ENCODE results near the gene GRIK4.

The GRIK4 gene

DNA sequence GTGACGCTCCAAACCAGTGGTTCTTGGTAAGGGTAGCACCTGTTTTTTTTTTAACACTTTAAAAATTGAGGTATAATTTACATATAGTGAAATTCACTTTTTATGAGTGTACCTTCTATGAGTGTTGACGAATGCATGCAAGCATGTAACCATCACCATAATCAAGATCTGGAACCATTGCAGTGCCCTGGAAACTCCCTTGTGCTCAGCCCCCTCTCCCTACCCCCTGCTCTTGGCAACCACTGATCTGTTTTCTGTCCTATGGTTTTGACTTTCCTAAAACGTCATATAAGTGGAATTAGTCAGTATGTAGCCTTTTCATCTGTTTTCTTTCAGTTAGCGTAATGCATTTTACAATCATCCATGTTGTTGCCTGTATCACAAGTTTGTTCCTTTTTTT, 212.2 kb downstream of the GRIK4 start:
- peaks cover 19% of the 10 kb centered on the region for H3K9me3 ChIP-seq (ENCODE audit: insufficient read depth, low read length)
- no peak for DNase-seq (ENCODE audit: low read depth, low spot score)
- TF ChIP-seq SUZ12 (IDR thresholded peaks at IDR 0.05; ENCODE audit: extremely low read depth, insufficient read depth, insufficient read length) (no peak), ZNF274 (IDR thresholded peaks at IDR 0.05; ENCODE audit: low read depth, low read length) (no peak), YY1 (IDR thresholded peaks at IDR 0.05; ENCODE audit: insufficient read depth, insufficient read length) (no peak)
- no peaks in the 10 kb centered on the region for H3K36me3 ChIP-seq (ENCODE audit: insufficient read depth, insufficient read length, low read length)
- H3K4me1 ChIP-seq (ENCODE audit: insufficient read depth, insufficient read length), result peaks cover 8% of the 10 kb centered on the region
- H3K27me3 ChIP-seq (ENCODE audit: insufficient read depth, insufficient read length), result no peaks in the 10 kb centered on the region
- no peak overlapping the region for H3K4me3 ChIP-seq (ENCODE audit: insufficient read length, low read depth)
- no peak overlapping the region for H3K9ac ChIP-seq (ENCODE audit: insufficient read length, low read depth)

- H3K36me3 ChIP-seq (ENCODE audit: insufficient read depth, insufficient read length, low read length), result no peaks in the 10 kb centered on the region
- no peak overlapping the region for H3K4me3 ChIP-seq (ENCODE audit: insufficient read length, low read depth)
- no peaks in the 10 kb centered on the region for H3K27me3 ChIP-seq (ENCODE audit: insufficient read depth, insufficient read length)
- DNase-seq (ENCODE audit: low read depth, low spot score), result no peak
- peaks cover 19% of the 10 kb centered on the region for H3K9me3 ChIP-seq (ENCODE audit: insufficient read depth, low read length)
- TF ChIP-seq YY1 (IDR thresholded peaks at IDR 0.05; ENCODE audit: insufficient read depth, insufficient read length), result no peak
- TF ChIP-seq SUZ12 (IDR thresholded peaks at IDR 0.05; ENCODE audit: extremely low read depth, insufficient read depth, insufficient read length), result no peak
- TF ChIP-seq ZNF274 (IDR thresholded peaks at IDR 0.05; ENCODE audit: low read depth, low read length), result no peak
- H3K4me1 ChIP-seq (ENCODE audit: insufficient read depth, insufficient read length), result peaks cover 4% of the 10 kb centered on the region
- no peak overlapping the region for H3K9ac ChIP-seq (ENCODE audit: insufficient read length, low read depth)
These were observed 216.2 kb downstream of the GRIK4 start for GRCh38 chr11:120727752-120728151.

GRCh38 chr11:120735035-120735434, 223.5 kb downstream of the GRIK4 start:
- no peak overlapping the region for H3K4me3 ChIP-seq (ENCODE audit: insufficient read length, low read depth)
- H3K27me3 ChIP-seq (ENCODE audit: insufficient read depth, insufficient read length), result no peaks in the 10 kb centered on the region
- DNase-seq (ENCODE audit: low read depth, low spot score), result no peak
- no peaks in the 10 kb centered on the region for H3K4me1 ChIP-seq (ENCODE audit: insufficient read depth, insufficient read length)
- H3K9me3 ChIP-seq (ENCODE audit: insufficient read depth, low read length), result no peaks in the 10 kb centered on the region
- no peaks in the 10 kb centered on the region for H3K36me3 ChIP-seq (ENCODE audit: insufficient read depth, insufficient read length, low read length)
- TF ChIP-seq SUZ12 (IDR thresholded peaks at IDR 0.05; ENCODE audit: extremely low read depth, insufficient read depth, insufficient read length), result no peak
- no peak for TF ChIP-seq YY1 (IDR thresholded peaks at IDR 0.05; ENCODE audit: insufficient read depth, insufficient read length)
- no peak for TF ChIP-seq ZNF274 (IDR thresholded peaks at IDR 0.05; ENCODE audit: low read depth, low read length)
- no peak overlapping the region for H3K9ac ChIP-seq (ENCODE audit: insufficient read length, low read depth)

DNA sequence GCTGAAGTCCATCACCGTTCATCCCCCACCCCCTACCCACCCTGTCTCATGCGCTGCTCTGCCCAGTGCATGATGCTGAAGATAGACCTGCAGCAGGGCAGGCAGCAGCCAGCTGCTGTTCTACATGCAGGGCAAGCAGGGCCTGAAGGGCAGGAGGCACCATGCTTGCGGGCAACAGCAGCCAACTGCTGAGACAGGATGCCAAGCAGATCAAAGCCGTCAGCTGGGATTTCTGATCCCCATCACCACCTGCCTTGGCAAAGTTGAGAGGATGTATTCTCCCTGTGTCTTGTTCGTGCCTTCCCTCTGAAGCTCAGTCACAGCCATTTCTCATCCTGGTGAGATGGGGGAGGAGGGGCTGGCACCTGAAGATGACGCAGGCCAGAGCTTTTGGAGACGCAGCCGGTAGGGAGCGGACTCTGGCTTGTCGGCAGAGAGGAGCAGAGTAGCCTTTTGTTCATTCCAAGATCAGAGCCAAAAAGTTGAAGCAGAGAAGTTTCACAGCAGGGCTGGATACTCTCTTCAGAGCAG, 227.0 kb downstream of the GRIK4 start:
- Histone ChIP-seq H3K36me3 (ENCODE audit: insufficient read depth, insufficient read length, low read length) (no peaks in the 10 kb centered on the region), H3K9me3 (ENCODE audit: insufficient read depth, low read length) (no peaks in the 10 kb centered on the region), H3K4me1 (ENCODE audit: insufficient read depth, insufficient read length) (no peaks in the 10 kb centered on the region), H3K4me3 (ENCODE audit: insufficient read length, low read depth) (no peak overlapping the region), H3K27me3 (ENCODE audit: insufficient read depth, insufficient read length) (no peaks in the 10 kb centered on the region), H3K9ac (ENCODE audit: insufficient read length, low read depth) (no peak overlapping the region)
- no peak for DNase-seq (ENCODE audit: low read depth, low spot score)
- TF ChIP-seq SUZ12 (IDR thresholded peaks at IDR 0.05; ENCODE audit: extremely low read depth, insufficient read depth, insufficient read length), result no peak
- no peak for TF ChIP-seq YY1 (IDR thresholded peaks at IDR 0.05; ENCODE audit: insufficient read depth, insufficient read length)
- no peak for TF ChIP-seq ZNF274 (IDR thresholded peaks at IDR 0.05; ENCODE audit: low read depth, low read length)

GRCh38 chr11:120739780-120740179, 228.2 kb downstream of the GRIK4 start:
- Histone ChIP-seq H3K36me3 (ENCODE audit: insufficient read depth, insufficient read length, low read length) (no peaks in the 10 kb centered on the region), H3K27me3 (ENCODE audit: insufficient read depth, insufficient read length) (no peaks in the 10 kb centered on the region), H3K9me3 (ENCODE audit: insufficient read depth, low read length) (no peaks in the 10 kb centered on the region), H3K4me1 (ENCODE audit: insufficient read depth, insufficient read length) (no peaks in the 10 kb centered on the region), H3K4me3 (ENCODE audit: insufficient read length, low read depth) (no peak overlapping the region), H3K9ac (ENCODE audit: insufficient read length, low read depth) (no peak overlapping the region)
- TF ChIP-seq YY1 (IDR thresholded peaks at IDR 0.05; ENCODE audit: insufficient read depth, insufficient read length), result no peak
- DNase-seq (ENCODE audit: low read depth, low spot score), result no peak

DNA sequence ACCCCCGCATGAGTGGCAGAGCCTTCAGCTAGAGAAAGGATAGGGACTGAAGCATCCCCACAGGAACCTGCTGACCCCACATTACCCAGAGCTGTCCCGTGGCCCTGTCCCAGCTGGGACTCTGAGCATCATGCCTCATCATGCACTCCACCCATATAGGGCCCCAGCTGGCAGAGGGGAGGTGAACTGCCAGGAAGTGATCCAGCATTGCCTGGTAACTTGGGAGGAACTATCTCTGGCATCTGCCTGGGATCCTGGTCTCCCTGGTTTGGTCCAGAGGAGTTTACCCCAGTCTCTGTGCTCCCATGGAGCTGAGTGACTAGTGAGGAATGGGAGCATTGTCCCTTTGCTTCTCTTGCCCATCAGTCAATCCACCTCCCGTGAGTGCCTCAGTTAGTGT, 228.8 kb downstream of the GRIK4 start:
- Histone ChIP-seq H3K4me1 (ENCODE audit: insufficient read depth, insufficient read length) (no peaks in the 10 kb centered on the region), H3K27me3 (ENCODE audit: insufficient read depth, insufficient read length) (no peaks in the 10 kb centered on the region), H3K36me3 (ENCODE audit: insufficient read depth, insufficient read length, low read length) (no peaks in the 10 kb centered on the region), H3K4me3 (ENCODE audit: insufficient read length, low read depth) (no peak overlapping the region), H3K9me3 (ENCODE audit: insufficient read depth, low read length) (no peaks in the 10 kb centered on the region), H3K9ac (ENCODE audit: insufficient read length, low read depth) (no peak overlapping the region)
- DNase-seq (ENCODE audit: low read depth, low spot score), result no peak
- TF ChIP-seq ZNF274 (IDR thresholded peaks at IDR 0.05; ENCODE audit: low read depth, low read length), result no peak
- TF ChIP-seq YY1 (IDR thresholded peaks at IDR 0.05; ENCODE audit: insufficient read depth, insufficient read length), result no peak
- TF ChIP-seq SUZ12 (IDR thresholded peaks at IDR 0.05; ENCODE audit: extremely low read depth, insufficient read depth, insufficient read length), result no peak

DNA sequence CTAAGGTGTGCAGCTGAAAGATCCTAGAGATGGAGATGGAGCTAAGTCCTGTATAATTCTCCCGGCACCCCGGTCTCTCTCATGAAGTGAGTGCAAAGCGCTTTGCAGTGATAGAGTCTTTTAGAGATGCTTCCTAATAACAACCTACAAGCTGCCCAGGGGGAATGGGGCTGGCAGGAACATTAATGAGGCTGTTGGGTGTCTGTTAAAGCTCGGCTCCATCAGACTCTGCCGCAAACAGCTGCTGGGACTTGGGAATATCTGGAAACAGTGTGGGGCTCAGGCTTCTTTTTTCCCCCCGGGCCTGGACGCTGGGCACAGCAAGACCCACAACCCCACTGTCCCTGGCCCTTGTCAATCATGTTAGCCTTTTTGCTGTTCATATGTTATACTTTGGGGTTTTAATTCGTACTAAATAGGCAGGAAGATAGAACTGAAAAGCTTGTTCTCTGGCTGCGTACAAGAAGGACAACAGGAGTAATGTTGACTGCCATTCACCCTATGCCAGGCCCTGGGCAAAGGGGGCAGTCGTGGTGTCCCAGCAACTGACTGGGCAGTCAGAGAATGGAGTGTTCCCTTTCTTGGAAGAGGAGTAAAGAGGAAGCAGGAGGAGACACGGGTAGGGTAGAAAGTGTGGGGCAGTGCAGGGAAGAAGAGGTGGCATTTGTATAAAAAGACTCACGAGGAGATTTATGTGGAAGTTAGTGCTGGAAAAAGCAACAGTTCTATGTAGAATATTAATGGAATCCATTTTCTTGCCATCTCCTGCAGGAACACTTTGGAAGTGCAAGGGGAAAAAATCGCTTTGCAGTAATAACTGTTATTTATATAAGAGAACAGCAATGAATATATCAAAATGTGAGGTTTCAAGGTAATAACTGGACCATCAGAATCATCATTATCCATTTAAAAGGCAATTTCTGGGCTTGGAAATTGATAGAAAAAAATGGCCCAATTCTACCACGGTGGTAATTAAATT, 232.8 kb downstream of the GRIK4 start:
- Histone ChIP-seq H3K9ac (ENCODE audit: insufficient read length, low read depth) (no peak overlapping the region), H3K4me1 (ENCODE audit: insufficient read depth, insufficient read length) (peaks cover 9% of the 10 kb centered on the region), H3K36me3 (ENCODE audit: insufficient read depth, insufficient read length, low read length) (no peaks in the 10 kb centered on the region), H3K4me3 (ENCODE audit: insufficient read length, low read depth) (no peak overlapping the region), H3K27me3 (ENCODE audit: insufficient read depth, insufficient read length) (no peaks in the 10 kb centered on the region), H3K9me3 (ENCODE audit: insufficient read depth, low read length) (no peaks in the 10 kb centered on the region)
- no peak for DNase-seq (ENCODE audit: low read depth, low spot score)
- no peak for TF ChIP-seq YY1 (IDR thresholded peaks at IDR 0.05; ENCODE audit: insufficient read depth, insufficient read length)
- TF ChIP-seq SUZ12 (IDR thresholded peaks at IDR 0.05; ENCODE audit: extremely low read depth, insufficient read depth, insufficient read length), result no peak
- no peak for TF ChIP-seq ZNF274 (IDR thresholded peaks at IDR 0.05; ENCODE audit: low read depth, low read length)

Measured in NT2/D1 (cell line).